ENCODE measurements around the gene SPINT4. TPM values are rescaled to one million over a fixed set of nuclear protein-coding genes. Genes with fewer than 3 reads are reported as not detected.
"Not testable (repeated sequence)": the region's sequence is repeated elsewhere in the genome, so short reads cannot be mapped to it uniquely, and the experiment has no call there.

Gene SPINT4
- not detected for total RNA-seq

DNA sequence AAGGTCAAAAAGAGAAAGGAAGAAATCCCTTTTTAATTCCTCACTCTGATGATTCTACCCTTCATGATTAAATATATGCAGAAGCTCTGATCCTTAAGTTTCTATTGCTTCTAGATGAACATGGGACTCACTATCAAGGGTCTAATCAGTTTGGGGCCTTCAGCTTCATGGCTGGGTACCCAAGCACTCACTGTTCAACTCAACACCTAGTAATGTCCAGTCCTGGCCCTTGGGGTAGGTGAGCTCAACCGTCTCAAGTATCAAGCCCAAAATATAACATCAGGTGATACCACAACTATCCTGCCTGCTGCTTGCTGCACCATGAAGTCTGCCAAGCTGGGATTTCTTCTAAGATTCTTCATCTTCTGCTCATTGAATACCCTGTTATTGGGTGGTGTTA is at the start of gene SPINT4:
Gene SPINT4 (plus strand): TSS at position 301 of the 400 bp plus-strand sequence. CDS start 21 bp downstream, at position 322.
- no peaks in the 10 kb centered on the region for H3K36me3 ChIP-seq (ENCODE audit: control insufficient read depth in 3 of 3, insufficient read depth in 3 of 3, low read length in 3 of 3)
- no peaks in the 10 kb centered on the region for H3K4me1 ChIP-seq (ENCODE audit: control insufficient read depth in 3 of 3, insufficient read depth in 3 of 3, low read length in 3 of 3)
- no peak within 1 kb of the TSS for H3K4me3 ChIP-seq (ENCODE audit: low read length in 3 of 3)
- no peak within 1 kb of the TSS for H3K27ac ChIP-seq (ENCODE audit: low read depth, low read length)
- no peaks in the 10 kb centered on the region for H3K27me3 ChIP-seq (ENCODE audit: control insufficient read depth in 3 of 3, insufficient read depth in 3 of 3, low read length in 3 of 3)
- no peak within 1 kb of the TSS for H3K9ac ChIP-seq (ENCODE audit: low read depth in 1 of 3, low read length in 3 of 3)
- H3K9me3 ChIP-seq (ENCODE audit: control insufficient read depth in 3 of 3, low read length in 3 of 3) = no peaks in the 10 kb centered on the region

DNA sequence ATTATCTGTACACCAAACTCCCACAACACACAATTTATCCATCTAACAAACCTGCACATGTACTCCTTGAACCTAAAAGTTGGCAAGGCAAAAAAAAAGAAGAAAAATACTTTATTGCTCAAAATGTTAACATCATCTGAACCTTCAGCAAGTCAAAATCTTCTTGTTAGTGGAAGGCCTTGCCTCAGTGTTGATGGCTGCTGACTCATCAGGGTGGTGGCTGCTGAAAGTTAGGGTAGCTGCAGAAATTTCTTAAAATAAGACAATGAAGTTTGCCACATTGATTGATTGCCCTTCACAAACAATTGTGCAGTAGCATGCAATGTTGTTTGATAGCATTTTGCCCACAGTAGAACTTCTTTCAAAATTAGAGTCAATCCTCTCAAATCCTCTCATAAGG is 49.4 kb upstream of the SPINT4 start:
- H3K9me3 ChIP-seq (ENCODE audit: control insufficient read depth in 3 of 3, low read length in 3 of 3) = peaks cover 0 to 4% (median 4%) of the 10 kb centered on the region in 3 donors
- no peaks in the 10 kb centered on the region for H3K36me3 ChIP-seq (ENCODE audit: control insufficient read depth in 3 of 3, insufficient read depth in 3 of 3, low read length in 3 of 3)
- no peak overlapping the region for H3K4me3 ChIP-seq (ENCODE audit: low read length in 3 of 3)
- no peaks in the 10 kb centered on the region for H3K4me1 ChIP-seq (ENCODE audit: control insufficient read depth in 3 of 3, insufficient read depth in 3 of 3, low read length in 3 of 3)
- H3K27me3 ChIP-seq (ENCODE audit: control insufficient read depth in 3 of 3, insufficient read depth in 3 of 3, low read length in 3 of 3) = no peaks in the 10 kb centered on the region
- H3K9ac ChIP-seq (ENCODE audit: low read depth in 1 of 3, low read length in 3 of 3) = no peak overlapping the region
- no peak overlapping the region for H3K27ac ChIP-seq (ENCODE audit: low read depth, low read length)

DNA sequence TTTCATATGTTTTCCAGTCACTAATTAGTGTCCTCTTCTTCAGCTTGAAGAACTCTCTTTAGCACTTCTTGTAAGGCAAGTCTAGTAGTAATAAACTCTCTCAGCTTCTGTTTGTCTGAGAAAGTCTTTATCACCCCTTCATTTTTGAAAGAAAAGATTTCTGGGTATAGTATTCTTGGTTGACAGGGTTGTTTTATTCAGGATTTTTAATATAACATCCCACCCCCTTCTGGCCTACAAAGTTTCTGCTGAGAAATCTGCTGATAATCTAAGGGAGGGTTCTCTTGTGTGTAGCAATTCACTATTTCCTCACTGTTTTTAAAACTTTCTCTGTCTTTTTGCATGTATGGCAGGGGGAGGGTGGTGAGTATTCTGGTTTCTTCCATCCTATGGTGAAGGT is 42.5 kb upstream of the SPINT4 start:
- H3K36me3 ChIP-seq (ENCODE audit: control insufficient read depth in 3 of 3, insufficient read depth in 3 of 3, low read length in 3 of 3) = no peaks in the 10 kb centered on the region
- no peak overlapping the region for H3K4me3 ChIP-seq (ENCODE audit: low read length in 3 of 3)
- H3K9ac ChIP-seq (ENCODE audit: low read depth in 1 of 3, low read length in 3 of 3) = no peak overlapping the region
- H3K9me3 ChIP-seq (ENCODE audit: control insufficient read depth in 3 of 3, low read length in 3 of 3) = peaks cover 7 to 18% (median 14%) of the 10 kb centered on the region in 3 donors
- H3K4me1 ChIP-seq (ENCODE audit: control insufficient read depth in 3 of 3, insufficient read depth in 3 of 3, low read length in 3 of 3) = no peaks in the 10 kb centered on the region
- no peak overlapping the region for H3K27ac ChIP-seq (ENCODE audit: low read depth, low read length)
- H3K27me3 ChIP-seq (ENCODE audit: control insufficient read depth in 3 of 3, insufficient read depth in 3 of 3, low read length in 3 of 3) = peaks cover 0 to 3% (median 0%) of the 10 kb centered on the region in 3 donors

DNA sequence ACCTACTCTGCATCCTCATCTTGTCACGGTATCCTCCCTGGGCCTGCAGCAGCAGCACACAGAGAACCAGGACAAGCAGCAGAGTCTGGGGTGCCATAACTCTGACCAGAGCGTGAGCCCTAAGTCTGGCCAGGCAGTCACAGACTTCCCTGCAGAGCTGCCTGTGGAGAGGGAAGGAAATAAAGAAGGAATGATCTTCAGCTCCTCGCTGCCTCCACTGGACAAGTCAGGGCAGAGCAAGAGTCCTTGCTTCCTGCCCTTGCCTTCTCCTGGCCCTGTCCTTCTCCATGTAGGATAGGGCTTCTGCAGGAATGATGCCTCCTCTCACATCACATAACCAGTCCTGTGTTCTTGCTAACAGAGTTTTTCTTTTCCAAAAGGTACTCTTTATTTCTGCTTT is 36.3 kb upstream of the SPINT4 start:
- no peak overlapping the region for H3K27ac ChIP-seq (ENCODE audit: low read depth, low read length)
- H3K27me3 ChIP-seq (ENCODE audit: control insufficient read depth in 3 of 3, insufficient read depth in 3 of 3, low read length in 3 of 3) = peaks cover 0 to 3% (median 0%) of the 10 kb centered on the region in 3 donors
- H3K36me3 ChIP-seq (ENCODE audit: control insufficient read depth in 3 of 3, insufficient read depth in 3 of 3, low read length in 3 of 3) = no peaks in the 10 kb centered on the region
- H3K9me3 ChIP-seq (ENCODE audit: control insufficient read depth in 3 of 3, low read length in 3 of 3) = no peaks in the 10 kb centered on the region
- no peaks in the 10 kb centered on the region for H3K4me1 ChIP-seq (ENCODE audit: control insufficient read depth in 3 of 3, insufficient read depth in 3 of 3, low read length in 3 of 3)
- no peak overlapping the region for H3K4me3 ChIP-seq (ENCODE audit: low read length in 3 of 3)
- H3K9ac ChIP-seq (ENCODE audit: low read depth in 1 of 3, low read length in 3 of 3) = no peak overlapping the region

DNA sequence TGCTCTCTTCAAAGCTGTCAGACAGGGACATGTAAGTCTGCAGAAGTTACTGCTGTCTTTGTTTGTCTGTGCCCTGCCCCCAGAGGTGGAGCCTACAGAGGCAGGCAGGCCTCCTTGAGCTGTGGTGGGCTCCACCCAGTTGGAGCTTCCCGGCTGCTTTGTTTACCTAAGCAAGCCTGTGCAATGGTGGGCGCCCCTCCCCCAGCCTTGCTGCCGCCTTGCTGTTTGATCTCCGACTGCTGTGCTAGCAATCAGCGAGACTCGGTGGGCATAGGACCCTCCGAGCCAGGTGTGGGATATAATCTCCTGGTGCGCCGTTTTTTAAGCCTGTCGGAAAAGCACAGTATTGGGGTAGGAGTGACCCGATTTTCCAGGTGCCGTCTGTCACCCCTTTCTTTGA is 28.8 kb upstream of the SPINT4 start:
- H3K36me3 ChIP-seq (ENCODE audit: control insufficient read depth in 3 of 3, insufficient read depth in 3 of 3, low read length in 3 of 3); H3K4me3 ChIP-seq (ENCODE audit: low read length in 3 of 3); H3K9me3 ChIP-seq (ENCODE audit: control insufficient read depth in 3 of 3, low read length in 3 of 3); H3K27me3 ChIP-seq (ENCODE audit: control insufficient read depth in 3 of 3, insufficient read depth in 3 of 3, low read length in 3 of 3); H3K9ac ChIP-seq (ENCODE audit: low read depth in 1 of 3, low read length in 3 of 3); H3K27ac ChIP-seq (ENCODE audit: low read depth, low read length); H3K4me1 ChIP-seq (ENCODE audit: control insufficient read depth in 3 of 3, insufficient read depth in 3 of 3, low read length in 3 of 3): not testable (repeated sequence)

DNA sequence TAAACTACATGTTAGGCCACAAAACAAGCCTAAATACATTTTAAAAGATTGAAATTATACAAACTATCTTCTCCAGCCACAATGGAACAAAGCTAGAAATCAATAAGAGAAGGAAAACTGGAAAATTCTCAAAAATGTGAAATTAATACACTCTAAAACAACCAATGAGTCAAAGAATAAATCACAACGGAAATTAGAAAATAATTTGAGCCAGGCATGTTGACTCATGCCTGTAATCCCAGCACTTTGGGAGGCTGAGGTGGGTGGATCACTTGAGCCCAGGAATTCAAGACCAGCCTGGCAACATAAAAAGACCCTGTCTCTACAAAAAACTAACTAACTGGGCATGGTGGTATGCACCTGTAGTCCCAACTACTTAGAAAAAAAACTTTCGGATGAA is 26.7 kb upstream of the SPINT4 start:
- H3K36me3 ChIP-seq (ENCODE audit: control insufficient read depth in 3 of 3, insufficient read depth in 3 of 3, low read length in 3 of 3) = no peaks in the 10 kb centered on the region
- no peaks in the 10 kb centered on the region for H3K4me1 ChIP-seq (ENCODE audit: control insufficient read depth in 3 of 3, insufficient read depth in 3 of 3, low read length in 3 of 3)
- no peaks in the 10 kb centered on the region for H3K27me3 ChIP-seq (ENCODE audit: control insufficient read depth in 3 of 3, insufficient read depth in 3 of 3, low read length in 3 of 3)
- no peaks in the 10 kb centered on the region for H3K9me3 ChIP-seq (ENCODE audit: control insufficient read depth in 3 of 3, low read length in 3 of 3)
- no peak overlapping the region for H3K4me3 ChIP-seq (ENCODE audit: low read length in 3 of 3)
- H3K27ac ChIP-seq (ENCODE audit: low read depth, low read length) = no peak overlapping the region
- H3K9ac ChIP-seq (ENCODE audit: low read depth in 1 of 3, low read length in 3 of 3) = no peak overlapping the region

DNA sequence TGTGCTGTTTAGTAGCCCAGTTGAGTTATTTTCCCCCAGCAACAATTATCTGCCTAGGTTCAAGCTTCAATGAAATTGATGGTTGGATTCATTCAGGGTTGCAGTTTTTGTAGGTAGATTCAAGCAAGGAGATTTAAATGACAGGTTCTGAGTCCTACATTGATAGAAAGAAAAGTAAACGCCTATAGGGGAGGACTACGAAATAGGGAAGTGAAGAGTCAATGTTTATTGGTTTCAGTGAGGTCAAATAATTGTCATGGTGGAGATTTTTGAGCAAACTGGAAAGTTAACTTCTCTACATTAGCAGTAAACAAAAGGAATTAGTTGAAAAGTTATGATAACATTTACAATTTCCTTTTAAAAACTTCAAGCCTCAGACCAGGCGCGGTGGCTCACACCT is 21.0 kb upstream of the SPINT4 start:
- no peak overlapping the region for H3K9ac ChIP-seq (ENCODE audit: low read depth in 1 of 3, low read length in 3 of 3)
- peaks cover 0 to 3% (median 0%) of the 10 kb centered on the region in 3 donors for H3K9me3 ChIP-seq (ENCODE audit: control insufficient read depth in 3 of 3, low read length in 3 of 3)
- no peaks in the 10 kb centered on the region for H3K36me3 ChIP-seq (ENCODE audit: control insufficient read depth in 3 of 3, insufficient read depth in 3 of 3, low read length in 3 of 3)
- H3K27ac ChIP-seq (ENCODE audit: low read depth, low read length) = no peak overlapping the region
- H3K27me3 ChIP-seq (ENCODE audit: control insufficient read depth in 3 of 3, insufficient read depth in 3 of 3, low read length in 3 of 3) = no peaks in the 10 kb centered on the region
- H3K4me1 ChIP-seq (ENCODE audit: control insufficient read depth in 3 of 3, insufficient read depth in 3 of 3, low read length in 3 of 3) = no peaks in the 10 kb centered on the region
- H3K4me3 ChIP-seq (ENCODE audit: low read length in 3 of 3) = no peak overlapping the region

DNA sequence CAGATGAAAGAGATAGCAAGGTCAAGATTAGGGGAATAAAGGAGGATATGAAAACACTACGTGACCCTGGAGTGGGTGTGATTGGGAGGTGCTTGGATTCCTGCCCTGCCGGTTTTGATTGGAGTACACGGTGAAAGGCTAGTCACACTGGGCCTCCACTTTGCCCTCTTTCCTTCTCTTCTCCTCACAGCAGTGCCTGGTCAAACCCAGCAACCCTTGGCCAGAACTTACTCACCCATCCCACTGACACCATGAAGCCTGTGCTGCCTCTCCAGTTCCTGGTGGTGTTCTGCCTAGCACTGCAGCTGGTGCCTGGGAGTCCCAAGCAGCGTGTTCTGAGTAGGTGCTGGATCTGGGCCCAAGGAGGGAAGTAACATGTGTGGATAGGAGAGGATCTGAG is 20.3 kb upstream of the SPINT4 start, which contains the start of gene WFDC13:
Gene WFDC13 (plus strand): TSS at position 166 of the 400 bp plus-strand sequence. CDS start 86 bp downstream, at position 252.
- no peaks in the 10 kb centered on the region for H3K27me3 ChIP-seq (ENCODE audit: control insufficient read depth in 3 of 3, insufficient read depth in 3 of 3, low read length in 3 of 3)
- no peaks in the 10 kb centered on the region for H3K4me1 ChIP-seq (ENCODE audit: control insufficient read depth in 3 of 3, insufficient read depth in 3 of 3, low read length in 3 of 3)
- H3K9me3 ChIP-seq (ENCODE audit: control insufficient read depth in 3 of 3, low read length in 3 of 3) = peaks cover 0 to 3% (median 0%) of the 10 kb centered on the region in 3 donors
- no peaks in the 10 kb centered on the region for H3K36me3 ChIP-seq (ENCODE audit: control insufficient read depth in 3 of 3, insufficient read depth in 3 of 3, low read length in 3 of 3)
- H3K27ac ChIP-seq (ENCODE audit: low read depth, low read length) = no peak within 1 kb of the TSS
- no peak within 1 kb of the TSS for H3K4me3 ChIP-seq (ENCODE audit: low read length in 3 of 3)
- no peak within 1 kb of the TSS for H3K9ac ChIP-seq (ENCODE audit: low read depth in 1 of 3, low read length in 3 of 3)

DNA sequence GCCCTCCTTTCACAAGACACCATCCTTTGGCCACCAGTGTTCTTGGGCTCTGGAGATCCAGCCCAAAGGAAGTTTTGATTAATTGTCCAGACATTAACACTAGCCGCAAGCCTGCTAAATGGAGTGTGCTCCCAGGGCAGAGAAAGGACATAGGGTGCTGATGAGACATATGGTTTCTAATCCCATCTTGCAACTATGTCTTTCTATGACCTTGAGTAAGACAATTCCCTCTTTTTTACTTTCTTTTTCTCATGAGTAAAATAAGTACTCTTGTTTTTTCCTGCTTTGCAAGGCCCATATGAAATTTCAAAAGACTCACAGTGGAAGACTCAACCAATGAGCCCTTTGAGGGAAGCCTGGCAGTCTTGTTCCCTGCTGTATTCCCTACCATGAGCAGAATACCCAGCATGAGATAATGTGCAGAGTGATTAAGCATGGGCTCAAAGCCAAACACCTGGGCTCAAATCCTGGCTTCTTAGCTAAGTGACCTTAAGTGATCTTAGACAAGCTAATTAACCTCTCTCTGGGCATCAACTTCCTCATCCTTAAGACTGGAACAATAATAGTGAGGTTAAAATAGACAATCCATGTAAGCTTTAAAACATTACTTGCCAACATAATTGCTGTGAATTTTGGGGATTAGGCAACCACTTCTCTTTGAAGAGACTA is 17.0 kb upstream of the SPINT4 start, which contains the start of gene WFDC10B:
Gene WFDC10B (minus strand): TSS at position 51 of the 669 bp plus-strand sequence. CDS start 19,027 bp downstream, outside the sequence.
- Histone ChIP-seq H3K27ac (ENCODE audit: low read depth, low read length) (no peak within 1 kb of the TSS), H3K4me1 (ENCODE audit: control insufficient read depth in 3 of 3, insufficient read depth in 3 of 3, low read length in 3 of 3) (no peaks in the 10 kb centered on the region), H3K27me3 (ENCODE audit: control insufficient read depth in 3 of 3, insufficient read depth in 3 of 3, low read length in 3 of 3) (peaks cover 0 to 2% (median 0%) of the 10 kb centered on the region in 3 donors), H3K9ac (ENCODE audit: low read depth in 1 of 3, low read length in 3 of 3) (no peak within 1 kb of the TSS), H3K36me3 (ENCODE audit: control insufficient read depth in 3 of 3, insufficient read depth in 3 of 3, low read length in 3 of 3) (no peaks in the 10 kb centered on the region), H3K9me3 (ENCODE audit: control insufficient read depth in 3 of 3, low read length in 3 of 3) (peaks cover 0 to 3% (median 0%) of the 10 kb centered on the region in 3 donors), H3K4me3 (ENCODE audit: low read length in 3 of 3) (no peak within 1 kb of the TSS)

DNA sequence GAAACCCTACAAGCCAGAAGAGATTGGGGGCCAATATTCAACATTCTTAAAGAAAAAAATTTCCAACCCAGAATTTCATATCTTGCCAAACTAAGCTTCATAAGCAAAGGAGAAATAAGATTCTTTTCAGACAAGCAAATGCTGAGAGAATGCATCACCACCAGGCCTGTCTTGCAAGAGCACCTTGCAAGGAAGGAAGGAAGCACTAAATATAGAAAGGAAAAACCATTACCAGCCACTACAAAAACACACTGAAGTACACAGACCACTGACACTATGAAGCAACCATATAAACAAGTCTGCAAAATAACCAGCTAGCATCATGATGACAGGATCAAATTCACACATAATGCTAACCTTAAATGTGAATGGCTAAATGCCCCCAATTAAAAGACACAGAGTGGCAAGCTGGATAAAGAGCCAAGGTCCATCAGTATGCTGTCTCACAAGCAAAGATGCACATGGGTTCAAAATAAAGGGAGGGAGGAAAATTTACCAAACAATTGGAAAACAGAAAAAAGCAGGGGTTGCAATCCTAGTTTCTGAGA is 5.9 kb upstream of the SPINT4 start:
- not testable (repeated sequence) for H3K4me3 ChIP-seq (ENCODE audit: low read length in 3 of 3); H3K36me3 ChIP-seq (ENCODE audit: control insufficient read depth in 3 of 3, insufficient read depth in 3 of 3, low read length in 3 of 3); H3K27me3 ChIP-seq (ENCODE audit: control insufficient read depth in 3 of 3, insufficient read depth in 3 of 3, low read length in 3 of 3); H3K4me1 ChIP-seq (ENCODE audit: control insufficient read depth in 3 of 3, insufficient read depth in 3 of 3, low read length in 3 of 3); H3K9ac ChIP-seq (ENCODE audit: low read depth in 1 of 3, low read length in 3 of 3); H3K27ac ChIP-seq (ENCODE audit: low read depth, low read length); H3K9me3 ChIP-seq (ENCODE audit: control insufficient read depth in 3 of 3, low read length in 3 of 3)
